CD4-positive, alpha-beta T cell treated with Interferon gamma for 1 hour (primary cell): ENCODE measurements around the gene TSPOAP1.

Experiments used
- DNase-seq: peaks from one replicate; pipeline ENCODE4 v3.0.0-alpha.2; 2020

Gene TSPOAP1

GRCh38 chr17:58276423-58276822, 52.2 kb downstream of the TSPOAP1 start:
- DNase-seq, result no peak

- DNase-seq, result no peak
These were observed 53.2 kb downstream of the TSPOAP1 start for GRCh38 chr17:58275417-58275816.

- no peak for DNase-seq
These were observed 55.0 kb downstream of the TSPOAP1 start for GRCh38 chr17:58273453-58274104.

GRCh38 chr17:58272367-58273280, 56.0 kb downstream of the TSPOAP1 start:
- DNase-seq, result no peak

GRCh38 chr17:58271216-58271931, 57.2 kb downstream of the TSPOAP1 start:
- no peak for DNase-seq

- no peak for DNase-seq
These were observed 57.9 kb downstream of the TSPOAP1 start for GRCh38 chr17:58270476-58271215.

GRCh38 chr17:58269557-58270291, 58.9 kb downstream of the TSPOAP1 start:
- DNase-seq, result no peak

GRCh38 chr17:58268774-58269556, 59.6 kb downstream of the TSPOAP1 start:
- DNase-seq, result no peak

GRCh38 chr17:58268326-58268725, 60.3 kb downstream of the TSPOAP1 start:
- no peak for DNase-seq

- DNase-seq, result no peak
These were observed 61.0 kb downstream of the TSPOAP1 start for GRCh38 chr17:58267347-58268324.

- no peak for DNase-seq
These were observed 62.4 kb downstream of the TSPOAP1 start for GRCh38 chr17:58265902-58266875.

GRCh38 chr17:58265271-58265670, 63.3 kb downstream of the TSPOAP1 start:
- DNase-seq, result no peak

GRCh38 chr17:58264407-58265103, 64.0 kb downstream of the TSPOAP1 start:
- no peak for DNase-seq

GRCh38 chr17:58263773-58264172, 64.8 kb downstream of the TSPOAP1 start:
- no peak for DNase-seq

GRCh38 chr17:58262149-58262548, 66.4 kb downstream of the TSPOAP1 start:
- no peak for DNase-seq

- no peak for DNase-seq
These were observed 73.8 kb downstream of the TSPOAP1 start for GRCh38 chr17:58254803-58255202.

GRCh38 chr17:58253082-58253481, 75.5 kb downstream of the TSPOAP1 start:
- DNase-seq, result no peak

- no peak for DNase-seq
These were observed 76.5 kb downstream of the TSPOAP1 start for GRCh38 chr17:58252141-58252540.
